Measurements from ENCODE around the gene MAPK7.

- TF ChIP-seq CTCF (IDR thresholded peaks at IDR 0.05; ENCODE audit: poor library complexity) (no peak), EZH2 (IDR thresholded peaks at IDR 0.05; ENCODE audit: borderline replicate concordance) (no peak)
Observed at GRCh38 chr17:19410091-19410490, 31.8 kb downstream of the MAPK7 start.
